22Rv1 (cell line): ENCODE data around the gene GPR171.

Experiments
- ZFX ChIP-seq: fragments of 450-650 bp; IDR thresholded peaks from 2 replicates; pipeline ENCODE4 v1.6.1; 2017; ENCODE audit warnings: antibody characterized with exemption, borderline replicate concordance
- TF ChIP-seq, protein P1 (sequence below): fragments of 450-650 bp; IDR thresholded peaks from 2 replicates; pipeline ENCODE4 v1.5.1; 2017; ENCODE audit warnings: mild to moderate bottlenecking

DNA sequence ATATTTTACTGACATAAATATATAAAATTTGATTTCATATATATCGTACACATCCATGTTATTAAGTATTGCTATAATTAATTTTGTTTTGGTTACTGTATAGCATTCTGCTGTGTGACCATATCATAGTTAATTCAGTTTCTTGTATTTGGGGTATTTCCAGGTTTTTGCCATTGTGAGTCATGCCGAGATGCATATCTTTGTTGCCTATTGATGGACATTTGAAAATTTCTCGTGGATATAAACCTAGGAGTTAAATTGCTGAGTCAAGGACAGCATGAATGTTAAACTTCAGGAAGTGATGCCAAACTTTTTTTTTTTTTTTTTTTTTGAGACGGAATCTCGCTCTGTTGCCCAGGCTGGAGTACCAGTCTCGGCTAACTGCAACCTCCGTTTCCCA is 33.7 kb upstream of the GPR171 start:
- TF ChIP-seq, protein P1, sequence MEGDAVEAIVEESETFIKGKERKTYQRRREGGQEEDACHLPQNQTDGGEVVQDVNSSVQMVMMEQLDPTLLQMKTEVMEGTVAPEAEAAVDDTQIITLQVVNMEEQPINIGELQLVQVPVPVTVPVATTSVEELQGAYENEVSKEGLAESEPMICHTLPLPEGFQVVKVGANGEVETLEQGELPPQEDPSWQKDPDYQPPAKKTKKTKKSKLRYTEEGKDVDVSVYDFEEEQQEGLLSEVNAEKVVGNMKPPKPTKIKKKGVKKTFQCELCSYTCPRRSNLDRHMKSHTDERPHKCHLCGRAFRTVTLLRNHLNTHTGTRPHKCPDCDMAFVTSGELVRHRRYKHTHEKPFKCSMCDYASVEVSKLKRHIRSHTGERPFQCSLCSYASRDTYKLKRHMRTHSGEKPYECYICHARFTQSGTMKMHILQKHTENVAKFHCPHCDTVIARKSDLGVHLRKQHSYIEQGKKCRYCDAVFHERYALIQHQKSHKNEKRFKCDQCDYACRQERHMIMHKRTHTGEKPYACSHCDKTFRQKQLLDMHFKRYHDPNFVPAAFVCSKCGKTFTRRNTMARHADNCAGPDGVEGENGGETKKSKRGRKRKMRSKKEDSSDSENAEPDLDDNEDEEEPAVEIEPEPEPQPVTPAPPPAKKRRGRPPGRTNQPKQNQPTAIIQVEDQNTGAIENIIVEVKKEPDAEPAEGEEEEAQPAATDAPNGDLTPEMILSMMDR: no peak
- TF ChIP-seq ZFX: no peak
